PC-9 (cell line): ENCODE measurements around the gene CUL2. TPM values are rescaled to one million over a fixed set of nuclear protein-coding genes. Genes with fewer than 3 reads are reported as not detected.
"Not testable (repeated sequence)": the region's sequence is repeated elsewhere in the genome, so short reads cannot be mapped to it uniquely, and the experiment has no call there.

ENCODE experiments used
- BruUV-seq: library from RNA; stranded (reverse); fragments of 400-500 nt; replicated peaks from 2 replicates; lab custom pipeline; 2021; lab: Mats Ljungman, UMichigan
- CTCF ChIA-PET: fragments of 300-600 bp; sonication (Branson Sonifier 250); formaldehyde crosslinking; loops from one replicate; lab custom pipeline; 2022; ENCODE audit warnings: antibody characterized with exemption; lab: Charles Lee
- POLR2A ChIA-PET: fragments of 300-600 bp; sonication (Branson Sonifier 250); formaldehyde crosslinking; loops from one replicate; lab custom pipeline; 2022; ENCODE audit warnings: antibody characterized with exemption; ENCODE audit not compliant: unreplicated experiment; lab: Charles Lee
- DNase-seq, 2 experiments: peaks; one replicate each; pipeline versions ENCODE4 v3.0.0 to v3.0.0-alpha.2; 2015 to 2022; ENCODE audit warnings: mixed read lengths in 1 of 2
- H2AFZ ChIP-seq: fragments of 200-600 bp; sonication (generic); 2 replicates; pipeline ENCODE4 v1.8.1; 2017; ENCODE audit warnings: antibody characterized with exemption
- H3F3A ChIP-seq: fragments of 200-600 bp; sonication (generic); 2 replicates; pipeline ENCODE4 v1.8.1; 2017; ENCODE audit warnings: antibody characterized with exemption, mild to moderate bottlenecking, low read depth; ENCODE audit not compliant: insufficient read depth
- H3K27ac ChIP-seq: fragments of 200-600 bp; sonication (generic); 2 replicates; pipeline ENCODE4 v1.6.1; 2016; ENCODE audit warnings: mixed run types
- H3K27me3 ChIP-seq: fragments of 200-600 bp; sonication (generic); 2 replicates; pipeline ENCODE4 v1.6.1; 2016; ENCODE audit warnings: low read depth, mixed run types; ENCODE audit not compliant: insufficient read depth
- H3K36me3 ChIP-seq: fragments of 200-600 bp; sonication (generic); 2 replicates; pipeline ENCODE4 v1.6.1; 2016; ENCODE audit warnings: low read depth, mixed run types
- H3K4me1 ChIP-seq: fragments of 200-600 bp; sonication (generic); replicated peaks from 2 replicates; pipeline ENCODE4 v1.6.1; 2016; ENCODE audit warnings: mixed run types; ENCODE audit not compliant: insufficient read depth
- H3K4me2 ChIP-seq: fragments of 200-600 bp; sonication (generic); 2 replicates; pipeline ENCODE4 v1.6.1; 2017; ENCODE audit warnings: mixed run types
- H3K4me3 ChIP-seq: fragments of 200-600 bp; sonication (generic); 2 replicates; pipeline ENCODE4 v1.6.1; 2016; ENCODE audit warnings: mixed run types
- H3K79me2 ChIP-seq: fragments of 200-600 bp; sonication (generic); 2 replicates; pipeline ENCODE4 v1.6.1; 2017; ENCODE audit warnings: low read depth, mixed run types
- H3K9me2 ChIP-seq: fragments of 200-600 bp; sonication (generic); 2 replicates; pipeline ENCODE4 v1.8.1; 2017; ENCODE audit warnings: mild to moderate bottlenecking; ENCODE audit not compliant: insufficient read depth
- H3K9me3 ChIP-seq: fragments of 200-600 bp; sonication (generic); 2 replicates; pipeline ENCODE4 v1.8.1; 2016; ENCODE audit warnings: low read depth; ENCODE audit not compliant: insufficient read depth
- H4K20me1 ChIP-seq: fragments of 200-600 bp; sonication (generic); 2 replicates; pipeline ENCODE4 v1.8.1; 2017; ENCODE audit not compliant: insufficient read depth
- CTCF ChIP-seq: fragments of 200-600 bp; sonication (generic); conservative IDR thresholded peaks from 2 replicates; pipeline ENCODE4 v1.6.1; 2017; ENCODE audit warnings: mixed run types, antibody characterized with exemption, mild to moderate bottlenecking, moderate library complexity
- EZH2 ChIP-seq: fragments of 200-600 bp; sonication (generic); IDR thresholded peaks from 2 replicates; pipeline ENCODE4 v1.8.0; 2017; ENCODE audit warnings: antibody characterized with exemption, low read depth
- intact Hi-C: fragments of 100-400 bp; cut with micrococcal nuclease; formaldehyde crosslinking; loops from one replicate; pipeline ENCODE4 v1.10.0; 2022; ENCODE audit not compliant: unreplicated experiment
- total RNA-seq: library from RNA; stranded (reverse); gene quantifications from 2 replicates; pipeline ENCODE4 v1.2.3, GENCODE V29; 2021

CUL2 gene
- total RNA-seq, 1 experiment from 2014 or later, result 31.5 TPM

GRCh38 chr10:35056133-35056532 is 34.0 kb downstream of the CUL2 start:
- no peak for TF ChIP-seq CTCF
- no peak for TF ChIP-seq EZH2
- Histone ChIP-seq H3F3A (peaks cover 6% of the 10 kb centered on the region; the same call in 1 of the 2 replicates), H3K4me2 (no peak overlapping the region), H3K27ac (no peak overlapping the region), H2AFZ (no peak overlapping the region), H3K27me3 (no peaks in the 10 kb centered on the region), H3K9me2 (no peaks in the 10 kb centered on the region), H4K20me1 (no peaks in the 10 kb centered on the region), H3K79me2 (no peaks in the 10 kb centered on the region), H3K36me3 (peaks cover 7% of the 10 kb centered on the region; the same call in 1 of the 2 replicates), H3K4me3 (no peak overlapping the region), H3K4me1 (peaks cover 18% of the 10 kb centered on the region), H3K9me3 (no peaks in the 10 kb centered on the region)
- ChIA-PET CTCF (no interaction called here), POLR2A (no interaction called here)
- DNase-seq, result no peak
- intact Hi-C loops, result no loop called here
- no TSS peak for BruUV-seq

GRCh38 chr10:35050568-35050967 is 39.6 kb downstream of the CUL2 start:
- Histone ChIP-seq H3K4me2 (no peak overlapping the region), H3K4me1 (no peaks in the 10 kb centered on the region), H4K20me1 (no peaks in the 10 kb centered on the region), H3K4me3 (no peak overlapping the region), H3K9me3 (no peaks in the 10 kb centered on the region), H3K36me3 (peaks cover 7% of the 10 kb centered on the region; the same call in 1 of the 2 replicates), H3F3A (no peaks in the 10 kb centered on the region), H3K27ac (no peak overlapping the region), H3K79me2 (no peaks in the 10 kb centered on the region), H2AFZ (no peak overlapping the region), H3K27me3 (no peaks in the 10 kb centered on the region), H3K9me2 (no peaks in the 10 kb centered on the region)
- BruUV-seq, result no TSS peak
- no peak for TF ChIP-seq EZH2
- no peak for TF ChIP-seq CTCF
- ChIA-PET POLR2A (no interaction called here), CTCF (no interaction called here)
- intact Hi-C loops, result no loop called here
- DNase-seq, result no peak

GRCh38 chr10:35046074-35046473 is 44.1 kb downstream of the CUL2 start:
- ChIA-PET CTCF (no interaction called here), POLR2A (no interaction called here)
- no peaks in the 10 kb centered on the region for H3F3A ChIP-seq
- H3K4me1 ChIP-seq, result peaks cover 9% of the 10 kb centered on the region
- no peaks in the 10 kb centered on the region for H3K79me2 ChIP-seq
- no peak overlapping the region for H3K4me3 ChIP-seq
- H3K36me3 ChIP-seq, result no peaks in the 10 kb centered on the region
- no peaks in the 10 kb centered on the region for H3K9me2 ChIP-seq
- BruUV-seq, result no TSS peak
- DNase-seq, result no peak
- no peaks in the 10 kb centered on the region for H3K9me3 ChIP-seq
- H3K27ac ChIP-seq, result no peak overlapping the region
- TF ChIP-seq CTCF (no peak), EZH2 (no peak)
- H3K4me2 ChIP-seq, result no peak overlapping the region
- no peaks in the 10 kb centered on the region for H4K20me1 ChIP-seq
- H3K27me3 ChIP-seq, result no peaks in the 10 kb centered on the region
- no peak overlapping the region for H2AFZ ChIP-seq
- intact Hi-C loops, result no loop called here

GRCh38 chr10:35045275-35045674 is 44.9 kb downstream of the CUL2 start:
- intact Hi-C loops, H3K4me3 ChIP-seq, H3K4me2 ChIP-seq, H4K20me1 ChIP-seq, DNase-seq, H3K9me2 ChIP-seq, H3K4me1 ChIP-seq, H3K9me3 ChIP-seq, H2AFZ ChIP-seq, H3K27me3 ChIP-seq, H3F3A ChIP-seq, H3K79me2 ChIP-seq, BruUV-seq, H3K27ac ChIP-seq, H3K36me3 ChIP-seq, POLR2A ChIA-PET: not testable (repeated sequence)
- CTCF ChIA-PET, result interaction anchor here (0.6 kb wide), 1 partner anchor 379 kb away, joined by 3 read pairs; no protein-coding TSS in a partner anchor
